Stomach smooth muscle (tissue), 2 donors: ENCODE results near the gene B3GALT5.

Source experiments
- H3K27ac ChIP-seq: one replicate; pipeline ENCODE4 v1.7.0; 2013; ENCODE audit warnings: mild to moderate bottlenecking, low read length, inconsistent platforms
- H3K27me3 ChIP-seq, 2 donors: one replicate each; pipeline ENCODE4 v1.7.0; 2013; ENCODE audit warnings: low read length in 2 of 2; ENCODE audit not compliant: insufficient read depth in 2 of 2, control insufficient read depth in 1 of 2
- H3K36me3 ChIP-seq, 2 donors: one replicate each; pipeline ENCODE4 v1.7.0; 2013; ENCODE audit warnings: low read length in 2 of 2; ENCODE audit not compliant: control insufficient read depth in 2 of 2, insufficient read depth in 2 of 2
- H3K4me1 ChIP-seq: one replicate; pipeline ENCODE4 v1.7.0; 2013; ENCODE audit warnings: low read length; ENCODE audit not compliant: control insufficient read depth, insufficient read depth
- H3K4me3 ChIP-seq, 2 donors: one replicate each; pipeline ENCODE4 v1.7.0; 2013; ENCODE audit warnings: low read length in 2 of 2
- H3K9ac ChIP-seq, 2 donors: one replicate each; pipeline ENCODE4 v1.7.0; 2013; ENCODE audit warnings: low read length in 2 of 2, mild to moderate bottlenecking in 1 of 2
- H3K9me3 ChIP-seq, 2 donors: one replicate each; pipeline ENCODE4 v1.7.0; 2013; ENCODE audit warnings: low read length in 2 of 2; ENCODE audit not compliant: control insufficient read depth in 2 of 2
- donor health status: healthy.
- donor health status: Pancreatic carcinoma.

B3GALT5 gene

DNA sequence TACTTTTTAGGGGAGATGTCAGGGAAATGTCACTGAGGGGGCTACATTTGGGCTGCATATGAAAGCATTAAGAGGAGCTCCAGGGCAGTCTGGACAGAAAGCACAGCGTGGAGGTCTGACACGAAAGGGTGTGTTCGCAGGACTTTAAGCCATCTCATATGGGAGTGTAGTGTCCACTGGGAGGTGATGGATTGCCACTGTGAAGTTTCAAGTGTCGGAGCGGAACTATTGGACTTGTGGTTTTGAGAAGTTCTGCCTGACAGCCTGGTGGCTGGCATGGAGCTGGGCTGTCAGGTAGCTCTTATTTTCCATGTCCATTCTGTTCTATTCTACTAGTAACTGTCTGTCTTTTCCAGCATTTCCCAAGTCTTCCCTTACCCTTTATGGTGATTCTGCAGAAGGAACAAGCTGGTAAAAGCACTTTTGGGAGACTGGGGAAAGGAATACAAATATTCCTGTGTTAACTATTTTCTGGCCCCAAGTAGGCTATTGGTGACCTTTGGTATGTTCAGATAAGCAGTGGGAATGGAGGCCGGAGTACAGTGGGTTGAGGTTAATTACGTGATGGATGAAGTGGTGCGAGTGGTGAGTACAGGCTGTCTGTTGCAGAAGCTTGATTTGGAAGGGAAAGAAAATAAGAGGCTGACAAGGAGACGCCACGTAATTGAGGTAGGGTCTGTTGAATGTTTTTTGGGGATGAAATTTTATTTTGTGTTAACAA lies 19.3 kb downstream of the B3GALT5 start:
- Histone ChIP-seq H3K4me1 (no peaks in the 10 kb centered on the region), H3K27me3 (peaks cover 0 to 9% of the 10 kb centered on the region in 2 donors), H3K27ac (no peak overlapping the region), H3K36me3 (no peaks in the 10 kb centered on the region), H3K4me3 (no peak overlapping the region), H3K9me3 (no peaks in the 10 kb centered on the region), H3K9ac (no peak overlapping the region)

DNA sequence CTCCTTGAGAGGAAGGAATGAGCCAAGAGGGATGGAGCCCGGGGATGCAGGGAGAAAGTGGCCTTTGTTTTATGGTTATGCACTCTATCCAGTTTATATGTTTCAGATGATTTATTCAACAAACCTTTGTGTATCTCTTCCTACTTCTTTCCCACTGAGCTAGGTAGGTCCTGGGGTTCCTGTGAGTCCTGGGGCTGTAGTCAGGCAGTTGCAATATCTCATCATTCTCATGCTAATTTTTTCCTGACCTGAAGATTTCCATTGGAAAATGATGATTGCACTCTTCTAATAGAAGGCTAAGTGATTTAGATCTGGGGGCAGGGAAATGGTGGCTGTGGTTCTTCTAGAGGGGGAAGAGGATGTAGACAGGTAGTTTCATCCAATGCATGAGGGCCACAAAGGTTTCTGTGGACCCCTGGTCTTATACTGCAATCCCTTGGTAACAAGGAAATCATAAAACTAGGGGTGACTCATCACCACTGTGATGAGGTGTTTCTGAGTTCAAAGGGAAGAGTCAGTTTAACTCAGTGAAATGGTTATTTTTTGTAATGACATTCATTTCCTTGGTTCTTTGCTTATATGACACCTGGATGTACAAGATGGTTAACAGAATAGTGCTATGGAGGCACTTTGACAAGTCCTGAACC lies 20.2 kb downstream of the B3GALT5 start:
- H3K9me3 ChIP-seq, result no peaks in the 10 kb centered on the region
- H3K4me1 ChIP-seq, result no peaks in the 10 kb centered on the region
- no peaks in the 10 kb centered on the region for H3K36me3 ChIP-seq
- H3K4me3 ChIP-seq, result no peak overlapping the region
- H3K27ac ChIP-seq, result no peak overlapping the region
- H3K27me3 ChIP-seq, result peaks cover 0 to 12% of the 10 kb centered on the region in 2 donors
- no peak overlapping the region for H3K9ac ChIP-seq

DNA sequence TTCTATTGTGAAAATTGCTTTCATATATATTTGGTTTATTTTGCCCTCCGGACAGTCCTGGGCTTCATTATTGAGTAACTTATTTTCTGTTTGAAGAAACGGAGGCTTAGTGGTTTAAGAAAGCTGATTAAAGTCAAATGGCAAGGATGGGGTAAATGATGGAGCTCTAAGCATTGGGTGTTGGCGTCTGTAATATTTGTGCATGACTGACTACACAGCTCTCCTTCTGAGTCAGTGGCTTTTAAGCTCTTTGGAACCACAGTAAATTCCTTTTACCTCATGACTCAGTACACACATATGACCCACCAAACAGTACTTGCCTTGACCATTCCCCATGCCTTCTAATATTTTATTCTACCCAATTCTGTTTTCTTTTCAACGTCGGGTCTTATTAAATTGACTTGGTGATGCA lies 21.0 kb downstream of the B3GALT5 start:
- Histone ChIP-seq H3K9ac (no peak overlapping the region), H3K27me3 (peaks cover 0 to 12% of the 10 kb centered on the region in 2 donors), H3K27ac (no peak overlapping the region), H3K4me1 (no peaks in the 10 kb centered on the region), H3K36me3 (no peaks in the 10 kb centered on the region), H3K9me3 (no peaks in the 10 kb centered on the region), H3K4me3 (no peak overlapping the region)

DNA sequence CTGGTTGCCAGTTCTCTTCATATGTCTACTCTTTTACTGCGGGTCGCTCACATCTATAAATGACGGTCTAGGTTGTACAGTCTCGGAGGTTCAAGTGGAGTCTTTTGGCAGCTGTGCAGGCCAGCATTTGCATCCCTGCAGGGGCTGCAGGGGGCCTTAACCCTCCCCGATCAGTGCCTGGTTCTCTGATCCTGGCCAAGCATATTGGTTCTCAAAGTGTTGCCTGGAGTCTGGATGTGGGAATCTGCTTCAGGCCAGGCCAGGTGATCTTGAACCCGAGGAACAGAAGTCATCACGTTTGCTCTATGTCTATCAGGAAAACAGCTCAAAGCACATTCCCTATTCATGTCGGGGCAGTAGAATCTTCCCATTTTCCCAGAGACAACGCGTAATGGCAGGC lies 21.8 kb downstream of the B3GALT5 start:
- no peak overlapping the region for H3K4me3 ChIP-seq
- H3K36me3 ChIP-seq, result no peaks in the 10 kb centered on the region
- H3K27ac ChIP-seq, result no peak overlapping the region
- no peaks in the 10 kb centered on the region for H3K4me1 ChIP-seq
- no peak overlapping the region for H3K9ac ChIP-seq
- peaks cover 0 to 12% of the 10 kb centered on the region in 2 donors for H3K27me3 ChIP-seq
- H3K9me3 ChIP-seq, result no peaks in the 10 kb centered on the region

DNA sequence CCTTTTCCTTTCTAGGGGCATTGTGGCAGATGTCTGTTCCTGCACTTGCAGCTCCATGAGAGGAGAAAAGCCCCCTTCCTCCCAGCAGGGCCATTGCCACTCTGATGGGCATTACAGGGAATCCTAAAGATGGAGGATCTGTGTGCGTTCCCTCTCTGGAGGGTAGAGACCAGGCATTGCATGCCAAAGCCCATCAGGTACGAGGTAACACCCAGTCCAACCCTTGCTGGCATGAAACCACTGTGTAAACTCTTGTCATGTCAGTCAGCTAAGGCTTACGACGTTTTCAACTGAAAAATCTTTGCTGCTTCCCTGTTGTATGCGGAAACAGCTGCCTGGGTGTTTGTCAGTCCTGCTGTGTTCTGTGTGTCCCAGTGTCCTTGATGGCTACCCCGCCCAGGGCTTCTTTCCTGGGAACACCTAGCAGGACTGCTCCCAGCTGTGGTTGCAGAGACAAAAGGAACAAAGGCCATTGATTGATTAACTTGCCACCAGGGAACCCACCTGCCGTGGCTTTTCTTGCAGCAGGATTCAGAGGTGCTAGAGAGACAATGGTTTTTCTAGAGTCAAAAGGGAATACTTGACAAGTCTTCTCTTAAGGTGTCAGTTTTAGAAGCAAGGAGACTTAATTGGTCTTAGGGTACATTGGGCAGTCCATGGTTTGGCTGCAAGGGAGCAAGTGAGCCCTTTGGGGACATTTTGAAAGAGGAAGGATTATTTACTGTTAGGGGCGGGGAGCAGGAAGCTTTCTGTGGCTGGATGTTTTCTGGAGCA lies 24.6 kb downstream of the B3GALT5 start:
- no peaks in the 10 kb centered on the region for H3K4me1 ChIP-seq
- no peak overlapping the region for H3K9ac ChIP-seq
- H3K27me3 ChIP-seq, result peaks cover 3 to 9% of the 10 kb centered on the region in 2 donors
- no peak overlapping the region for H3K4me3 ChIP-seq
- no peaks in the 10 kb centered on the region for H3K9me3 ChIP-seq
- no peaks in the 10 kb centered on the region for H3K36me3 ChIP-seq
- no peak overlapping the region for H3K27ac ChIP-seq

DNA sequence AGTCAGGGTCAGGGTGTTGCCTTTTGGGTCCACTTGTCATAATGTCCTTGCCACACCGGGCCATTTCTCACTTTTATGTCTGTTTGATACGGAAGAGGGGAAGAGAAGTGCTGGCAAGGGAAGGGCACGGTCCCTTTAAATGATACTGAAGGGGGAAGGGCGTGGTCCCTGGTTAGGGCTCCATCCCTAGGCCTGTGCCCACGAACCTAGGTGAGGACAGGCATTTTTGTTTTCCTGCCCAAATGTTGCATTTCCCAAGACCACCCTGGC lies 25.2 kb downstream of the B3GALT5 start:
- no peaks in the 10 kb centered on the region for H3K9me3 ChIP-seq
- no peaks in the 10 kb centered on the region for H3K36me3 ChIP-seq
- H3K27me3 ChIP-seq, result peaks cover 3 to 9% of the 10 kb centered on the region in 2 donors
- H3K4me3 ChIP-seq, result no peak overlapping the region
- no peaks in the 10 kb centered on the region for H3K4me1 ChIP-seq
- no peak overlapping the region for H3K9ac ChIP-seq
- H3K27ac ChIP-seq, result no peak overlapping the region

DNA sequence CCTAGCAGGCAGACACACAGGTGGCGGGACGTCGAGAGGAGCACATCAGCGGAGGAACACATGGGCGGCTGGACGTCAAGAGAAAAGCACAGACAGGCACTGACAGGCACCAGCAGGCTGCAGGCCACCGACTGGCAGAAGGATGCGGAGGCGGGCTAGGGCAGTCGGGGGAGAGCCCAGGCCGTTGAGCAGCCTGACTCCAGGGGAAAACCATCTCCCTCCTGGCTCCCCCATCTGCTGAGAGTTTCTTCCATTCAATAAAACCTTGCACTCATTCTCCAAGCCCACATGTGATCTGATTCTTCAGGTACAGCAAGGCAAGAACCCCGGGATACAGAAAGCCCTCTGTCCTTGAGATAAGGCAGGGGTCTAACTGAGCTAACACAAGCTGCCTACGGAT lies 25.5 kb downstream of the B3GALT5 start:
- Histone ChIP-seq H3K36me3 (no peaks in the 10 kb centered on the region), H3K9ac (no peak overlapping the region), H3K27me3 (peaks cover 3 to 9% of the 10 kb centered on the region in 2 donors), H3K9me3 (no peaks in the 10 kb centered on the region), H3K27ac (no peak overlapping the region), H3K4me3 (no peak overlapping the region), H3K4me1 (no peaks in the 10 kb centered on the region)

DNA sequence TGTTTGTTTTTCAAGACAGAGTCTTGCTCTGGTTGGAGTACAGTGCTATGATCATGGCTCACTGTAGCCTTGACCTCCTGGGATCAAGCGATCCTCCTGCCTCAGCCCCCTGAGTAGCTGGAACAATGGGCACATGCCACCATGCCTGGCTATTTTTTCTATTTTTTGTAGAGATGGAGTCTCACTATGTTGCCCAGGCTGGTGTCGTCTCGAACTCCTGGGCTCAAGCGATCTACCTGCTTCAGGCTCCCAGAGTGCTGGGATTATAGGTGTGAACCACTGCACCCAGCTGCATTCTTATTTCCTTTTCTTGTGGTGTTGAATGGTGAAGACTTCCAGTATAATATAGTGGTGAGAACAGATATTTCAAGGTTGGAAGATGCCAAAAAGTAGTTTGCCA lies 28.0 kb downstream of the B3GALT5 start:
- H3K4me3 ChIP-seq, result no peak overlapping the region
- no peaks in the 10 kb centered on the region for H3K4me1 ChIP-seq
- no peak overlapping the region for H3K9ac ChIP-seq
- peaks cover 3 to 11% of the 10 kb centered on the region in 2 donors for H3K27me3 ChIP-seq
- H3K36me3 ChIP-seq, result no peaks in the 10 kb centered on the region
- no peaks in the 10 kb centered on the region for H3K9me3 ChIP-seq
- no peak overlapping the region for H3K27ac ChIP-seq

DNA sequence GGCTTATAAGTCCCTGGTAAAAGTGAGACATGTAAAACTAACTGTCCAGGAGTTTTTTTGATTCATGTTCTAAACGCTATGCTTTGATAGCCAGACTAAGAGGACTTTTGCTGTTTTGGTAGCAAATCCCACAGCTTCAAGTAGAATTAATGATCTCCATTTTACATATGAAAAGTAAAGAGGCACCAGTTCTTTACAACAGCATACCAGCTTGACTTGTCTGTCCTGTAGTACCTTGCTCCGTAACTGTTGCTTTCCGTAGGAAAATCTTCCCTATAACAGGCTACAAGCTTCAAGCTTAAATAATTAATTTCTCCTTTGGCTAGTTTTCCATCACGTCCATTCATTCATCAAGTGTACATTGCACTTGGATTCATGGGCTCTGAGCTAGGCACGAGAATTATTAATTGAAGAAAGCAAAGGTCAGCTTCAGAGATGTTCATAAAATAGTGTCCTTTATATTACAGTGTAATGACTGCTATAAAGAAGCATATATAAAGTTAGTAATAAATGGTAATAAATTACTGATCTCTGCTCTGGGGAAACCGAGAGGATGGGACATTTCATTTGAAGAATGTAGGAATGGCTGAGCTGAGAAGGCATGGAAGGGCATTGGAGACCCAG lies 29.2 kb downstream of the B3GALT5 start:
- Histone ChIP-seq H3K4me3 (no peak overlapping the region), H3K9me3 (no peaks in the 10 kb centered on the region), H3K9ac (no peak overlapping the region), H3K36me3 (no peaks in the 10 kb centered on the region), H3K27me3 (peaks cover 3 to 6% of the 10 kb centered on the region in 2 donors), H3K4me1 (no peaks in the 10 kb centered on the region), H3K27ac (no peak overlapping the region)

DNA sequence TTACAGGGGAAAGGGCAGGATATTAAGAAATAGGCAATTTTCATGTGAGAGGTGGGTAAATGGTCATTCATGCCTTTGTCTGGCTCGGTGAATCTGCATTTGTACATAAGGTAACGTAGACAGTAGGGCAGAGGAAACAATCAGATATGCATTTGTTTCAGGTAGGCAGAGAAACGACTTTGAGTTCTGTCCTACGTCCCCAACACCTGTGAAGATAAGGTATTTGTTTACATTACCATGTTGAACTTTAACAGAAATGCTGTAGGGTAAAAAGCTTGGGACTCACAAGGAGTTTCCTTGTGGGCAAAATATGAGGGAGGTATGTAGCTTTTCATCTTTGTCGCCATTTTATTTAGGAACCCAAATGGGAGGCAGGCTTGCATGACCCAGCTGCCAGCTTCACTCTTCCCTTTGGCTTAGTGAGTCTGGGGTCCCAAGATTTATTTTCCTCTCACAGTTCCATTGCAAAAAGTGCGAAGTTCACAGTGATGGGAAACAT lies 31.4 kb downstream of the B3GALT5 start:
- no peaks in the 10 kb centered on the region for H3K4me1 ChIP-seq
- peaks cover 3 to 4% of the 10 kb centered on the region in 2 donors for H3K27me3 ChIP-seq
- H3K4me3 ChIP-seq, result no peak overlapping the region
- no peak overlapping the region for H3K27ac ChIP-seq
- no peaks in the 10 kb centered on the region for H3K9me3 ChIP-seq
- no peak overlapping the region for H3K9ac ChIP-seq
- no peaks in the 10 kb centered on the region for H3K36me3 ChIP-seq
